Spinal cord (tissue), 10 donors: ENCODE data around the gene MAP1LC3A. TPM values are rescaled to one million over a fixed set of nuclear protein-coding genes. Genes with fewer than 3 reads are reported as not detected.

Experiments used
- DNase-seq, 6 donors: peaks; one replicate each; pipeline versions ENCODE4 v3.0.0 to v3.0.0-alpha.2; 2013 to 2015; ENCODE audit warnings: low spot score in 6 of 6, low read depth in 4 of 6
- H3K27ac ChIP-seq: one replicate; pipeline ENCODE4 v1.5.1; 2013; ENCODE audit warnings: low read depth, low read length, control low read depth
- H3K27me3 ChIP-seq: one replicate; pipeline ENCODE4 v1.6.1; 2013; ENCODE audit warnings: low read length; ENCODE audit not compliant: control insufficient read depth, insufficient read depth
- H3K36me3 ChIP-seq: one replicate; pipeline ENCODE4 v1.6.1; 2013; ENCODE audit warnings: low read length; ENCODE audit not compliant: control insufficient read depth, insufficient read depth
- H3K4me1 ChIP-seq: one replicate; pipeline ENCODE4 v1.6.1; 2013; ENCODE audit warnings: low read length; ENCODE audit not compliant: control insufficient read depth, insufficient read depth
- H3K4me3 ChIP-seq: one replicate; pipeline ENCODE4 v1.5.1; 2013; ENCODE audit warnings: low read depth, low read length, control low read depth
- H3K9me3 ChIP-seq: one replicate; pipeline ENCODE4 v1.6.1; 2013; ENCODE audit warnings: low read length; ENCODE audit not compliant: control insufficient read depth, insufficient read depth
- WGBS: methylation state at CpG from one replicate; pipeline ENCODE4 v1.1.5; 2013; ENCODE audit warnings: missing lambda C conversion rate; ENCODE audit not compliant: insufficient coverage; 5-methylcytosine and 5-hydroxymethylcytosine counted together
- polyA plus RNA-seq, 2 donors: library from polyadenylated mRNA; unstranded; fragments of 120-200 nt; gene quantifications; one replicate each; pipeline ENCODE4 v1.2.1, GENCODE V29; 2013; ENCODE audit not compliant: insufficient read length in 2 of 2
- total RNA-seq, 2 donors: library from RNA; depleted of rRNA in 1 of 2; stranded (reverse); fragments of 120-200 nt in 1 of 2; fragments of >200 nt in 1 of 2; gene quantifications; one replicate each; pipeline versions ENCODE4 v1.2.3 to v1.2.4, GENCODE V29; 2013 to 2014
- donor health status: healthy.

Gene MAP1LC3A
- total and polyA plus RNA-seq, 4 donors, result 61.6 to 307 (median 219) TPM

- Histone ChIP-seq H3K4me3 (peak overlapping the region; percentile 89), H3K9me3 (no peaks in the 10 kb centered on the region), H3K4me1 (peaks cover 38% of the 10 kb centered on the region), H3K27me3 (no peaks in the 10 kb centered on the region), H3K36me3 (peaks cover 34% of the 10 kb centered on the region), H3K27ac (peak overlapping the region; percentile 61)
- WGBS, result 31% methylated on average over 41 of the region's 43 CpGs
- peak in 2 of 6 donors; percentile 33 to 41 for DNase-seq
Observed at GRCh38 chr20:34559311-34560140, 1.0 kb downstream of the MAP1LC3A start.

DNA sequence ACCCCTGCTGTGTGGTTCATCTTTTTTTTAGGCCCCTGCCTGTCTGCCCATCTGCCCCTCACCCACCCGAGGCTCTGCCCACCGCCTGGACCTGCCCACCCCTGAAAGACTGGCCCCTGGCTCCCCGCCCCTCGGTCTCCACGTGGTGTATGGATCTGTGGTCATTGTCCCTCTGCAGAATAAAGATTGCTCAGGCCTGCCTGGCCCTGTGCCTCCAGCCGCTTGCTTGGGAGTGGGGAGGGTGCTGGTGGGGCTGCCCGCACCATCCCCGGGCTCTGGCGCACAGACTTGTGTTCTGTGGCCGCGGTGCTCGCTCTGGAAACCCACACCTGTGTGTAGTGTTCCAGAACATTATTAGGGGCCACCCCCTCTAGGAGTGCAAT, 1.6 kb downstream of the MAP1LC3A start:
- 71% methylated on average over 4 of the region's 12 CpGs for WGBS
- H3K27me3 ChIP-seq, result no peaks in the 10 kb centered on the region
- H3K36me3 ChIP-seq, result peaks cover 39% of the 10 kb centered on the region
- H3K9me3 ChIP-seq, result no peaks in the 10 kb centered on the region
- H3K4me1 ChIP-seq, result peaks cover 38% of the 10 kb centered on the region
- DNase-seq, result peak in 1 of 6 donors; percentile 8
- H3K4me3 ChIP-seq, result peak overlapping the region; percentile 89
- H3K27ac ChIP-seq, result peak overlapping the region; percentile 52

GRCh38 chr20:34560614-34561013, 2.1 kb downstream of the MAP1LC3A start:
- Histone ChIP-seq H3K4me1 (peaks cover 38% of the 10 kb centered on the region), H3K4me3 (no peak overlapping the region), H3K27me3 (no peaks in the 10 kb centered on the region), H3K27ac (no peak overlapping the region), H3K9me3 (no peaks in the 10 kb centered on the region), H3K36me3 (peaks cover 43% of the 10 kb centered on the region)
- no peak for DNase-seq
- 95% methylated on average over 6 of the region's 7 CpGs for WGBS

GRCh38 chr20:34561661-34562060, 3.1 kb downstream of the MAP1LC3A start:
- Histone ChIP-seq H3K27ac (no peak overlapping the region), H3K9me3 (no peaks in the 10 kb centered on the region), H3K4me3 (no peak overlapping the region), H3K36me3 (peaks cover 49% of the 10 kb centered on the region), H3K27me3 (no peaks in the 10 kb centered on the region), H3K4me1 (peaks cover 38% of the 10 kb centered on the region)
- no peak for DNase-seq
- 86% methylated on average over 10 of the region's 10 CpGs for WGBS

DNA sequence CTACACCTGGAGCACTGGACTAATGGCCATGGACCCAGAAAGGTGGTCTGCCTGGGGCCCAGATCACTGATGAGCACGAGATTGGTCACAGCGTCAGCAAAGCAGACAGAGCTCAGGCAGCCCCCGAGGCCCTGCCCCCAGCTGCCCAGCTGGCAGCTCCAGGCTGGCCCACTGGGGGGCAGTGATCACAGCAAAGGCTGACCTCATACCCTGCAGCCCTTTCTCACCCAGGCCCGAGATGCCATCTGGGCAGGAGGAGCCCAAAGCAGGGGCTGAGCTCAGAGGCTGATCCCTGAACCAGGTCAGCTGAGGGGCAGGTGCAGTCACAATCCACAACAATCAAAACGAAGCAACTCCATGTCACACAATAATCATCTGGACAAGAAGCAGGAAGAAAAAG, 4.1 kb downstream of the MAP1LC3A start:
- no peaks in the 10 kb centered on the region for H3K9me3 ChIP-seq
- no peaks in the 10 kb centered on the region for H3K27me3 ChIP-seq
- peaks cover 35% of the 10 kb centered on the region for H3K4me1 ChIP-seq
- no peak overlapping the region for H3K4me3 ChIP-seq
- no peak for DNase-seq
- H3K27ac ChIP-seq, result no peak overlapping the region
- H3K36me3 ChIP-seq, result peaks cover 56% of the 10 kb centered on the region
- WGBS, result 60% methylated on average over 4 of the region's 5 CpGs

GRCh38 chr20:34564833-34565232, 6.3 kb downstream of the MAP1LC3A start:
- Histone ChIP-seq H3K4me3 (no peak overlapping the region), H3K27me3 (no peaks in the 10 kb centered on the region), H3K27ac (no peak overlapping the region), H3K4me1 (peaks cover 17% of the 10 kb centered on the region), H3K36me3 (peaks cover 69% of the 10 kb centered on the region), H3K9me3 (no peaks in the 10 kb centered on the region)
- 80% methylated on average over 7 of the region's 7 CpGs for WGBS
- DNase-seq, result no peak

DNA sequence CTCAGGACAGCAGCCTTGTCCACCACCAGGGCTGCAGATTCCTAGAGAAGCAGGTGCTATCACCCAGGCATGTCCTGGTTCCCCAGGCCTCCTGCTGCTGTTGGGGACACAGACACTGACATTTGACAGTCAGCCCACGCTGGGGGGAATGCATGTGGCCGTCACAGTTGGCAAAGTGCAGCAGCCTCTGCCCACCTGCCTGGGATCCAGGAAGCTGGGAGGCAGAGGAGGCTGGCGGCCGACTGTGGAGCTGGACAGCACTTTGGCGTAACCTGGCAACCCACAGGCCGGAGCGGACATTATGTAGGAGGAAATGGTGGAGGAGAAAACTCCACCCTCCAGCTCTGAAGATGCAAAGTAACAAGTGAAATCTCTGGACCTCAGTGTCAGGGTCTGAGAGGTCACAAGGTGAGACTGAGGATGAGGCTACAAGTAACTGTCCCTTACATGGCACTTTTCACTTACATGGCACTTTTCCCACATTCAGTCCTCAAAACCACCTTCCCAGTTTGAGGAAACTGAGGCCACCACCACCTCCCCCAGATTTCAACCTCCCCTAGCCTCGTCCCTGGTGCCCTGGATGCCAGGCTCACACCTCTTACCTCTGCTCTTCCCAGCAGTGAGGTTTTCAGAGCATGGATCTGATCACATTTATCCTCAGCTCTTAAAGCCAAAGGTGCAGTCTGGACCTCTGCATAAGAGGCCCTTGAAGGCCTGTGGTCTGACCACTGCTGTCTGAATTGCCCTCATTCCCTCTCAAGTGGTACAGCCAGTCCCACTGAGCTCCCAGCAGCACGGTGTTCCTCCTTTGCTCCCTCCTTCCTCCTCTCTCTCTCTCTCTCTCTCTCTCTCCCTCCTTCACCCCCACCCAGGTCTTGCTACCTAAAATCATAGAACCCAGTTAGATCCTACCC, 8.7 kb downstream of the MAP1LC3A start:
- Histone ChIP-seq H3K36me3 (peaks cover 50% of the 10 kb centered on the region), H3K4me1 (peaks cover under 1% of the 10 kb centered on the region), H3K9me3 (no peaks in the 10 kb centered on the region), H3K27me3 (no peaks in the 10 kb centered on the region), H3K27ac (no peak overlapping the region), H3K4me3 (no peak overlapping the region)
- no peak for DNase-seq
- 86% methylated on average over 5 of the region's 9 CpGs for WGBS

DNA sequence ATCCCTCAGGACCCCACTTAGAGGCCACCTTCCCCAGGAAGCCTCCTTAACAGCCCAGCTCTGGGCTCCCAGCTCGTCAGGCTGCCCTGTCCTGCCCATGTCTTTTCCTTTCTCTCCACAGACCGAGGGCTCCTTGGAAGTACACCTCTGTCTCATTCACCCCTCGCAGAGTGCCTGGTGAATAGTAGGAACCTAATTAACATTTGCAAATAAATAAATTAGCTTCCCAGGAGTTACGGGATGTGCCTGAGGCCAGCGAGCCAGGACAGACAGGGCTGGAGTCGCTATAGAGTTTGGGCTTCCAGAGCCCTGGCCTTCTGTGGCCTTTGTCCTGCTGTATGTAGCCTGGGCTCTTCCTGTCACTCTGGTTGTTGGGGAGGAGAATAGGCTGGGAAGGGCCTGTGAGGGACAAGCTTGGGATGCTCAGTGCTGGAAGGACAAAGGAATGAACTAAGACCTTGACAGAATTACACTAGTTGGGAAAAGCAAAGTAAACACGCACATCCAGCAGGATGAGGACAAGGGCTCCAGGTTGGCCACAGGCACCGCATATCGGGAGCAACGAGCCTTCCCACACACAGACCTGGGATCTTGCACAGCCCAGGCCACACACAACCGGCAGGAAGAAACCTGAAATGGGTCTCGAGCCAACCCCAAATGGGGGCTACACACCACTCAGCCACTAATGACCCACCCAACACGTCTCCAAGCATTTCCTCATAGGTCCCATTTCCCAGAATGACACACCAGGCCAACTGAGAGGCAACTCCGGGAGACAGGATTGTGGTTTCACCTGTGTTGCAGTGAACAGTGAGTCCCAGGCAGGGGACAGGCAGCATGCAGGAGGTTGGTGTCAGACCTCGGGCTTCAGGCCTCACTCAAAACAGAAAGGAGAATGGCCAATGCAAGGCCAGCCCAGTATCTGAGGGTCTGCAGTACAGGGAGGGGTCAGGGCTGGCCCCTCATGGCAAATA, 9.7 kb downstream of the MAP1LC3A start:
- 88% methylated on average over 12 of the region's 15 CpGs for WGBS
- H3K4me3 ChIP-seq, result no peak overlapping the region
- H3K27ac ChIP-seq, result no peak overlapping the region
- peaks cover 47% of the 10 kb centered on the region for H3K36me3 ChIP-seq
- H3K4me1 ChIP-seq, result no peaks in the 10 kb centered on the region
- no peaks in the 10 kb centered on the region for H3K27me3 ChIP-seq
- no peak for DNase-seq
- H3K9me3 ChIP-seq, result no peaks in the 10 kb centered on the region

DNA sequence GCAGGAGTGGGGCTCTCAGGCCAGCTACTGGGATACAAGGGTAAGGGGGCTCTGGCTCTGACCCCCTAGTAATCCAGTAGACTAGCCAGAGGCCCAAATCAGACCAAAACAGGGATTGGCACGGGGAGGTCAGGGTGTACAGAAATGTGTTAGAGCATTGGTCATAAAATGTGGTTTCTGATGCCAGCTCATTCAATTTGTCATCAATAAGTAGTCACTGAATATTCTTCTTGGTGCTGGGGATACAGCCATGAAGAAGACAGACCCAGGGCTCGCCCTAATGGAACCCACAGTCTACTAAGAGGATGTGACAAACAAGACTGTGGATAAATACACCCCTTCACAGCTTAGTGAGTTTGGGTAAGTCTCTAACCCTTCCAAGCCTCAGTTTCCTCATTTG, 11.1 kb downstream of the MAP1LC3A start:
- peaks cover 58% of the 10 kb centered on the region for H3K36me3 ChIP-seq
- no CpG with 5 or more reads among the region's 2 CpGs for WGBS
- H3K9me3 ChIP-seq, result no peaks in the 10 kb centered on the region
- no peak overlapping the region for H3K4me3 ChIP-seq
- no peaks in the 10 kb centered on the region for H3K4me1 ChIP-seq
- H3K27ac ChIP-seq, result no peak overlapping the region
- no peaks in the 10 kb centered on the region for H3K27me3 ChIP-seq
- DNase-seq, result no peak
